ENCODE results near the gene OR4X2.
"Not testable (repeated sequence)": the region's sequence is repeated elsewhere in the genome, so short reads cannot be mapped to it uniquely, and the experiment has no call there.

The OR4X2 gene

DNA sequence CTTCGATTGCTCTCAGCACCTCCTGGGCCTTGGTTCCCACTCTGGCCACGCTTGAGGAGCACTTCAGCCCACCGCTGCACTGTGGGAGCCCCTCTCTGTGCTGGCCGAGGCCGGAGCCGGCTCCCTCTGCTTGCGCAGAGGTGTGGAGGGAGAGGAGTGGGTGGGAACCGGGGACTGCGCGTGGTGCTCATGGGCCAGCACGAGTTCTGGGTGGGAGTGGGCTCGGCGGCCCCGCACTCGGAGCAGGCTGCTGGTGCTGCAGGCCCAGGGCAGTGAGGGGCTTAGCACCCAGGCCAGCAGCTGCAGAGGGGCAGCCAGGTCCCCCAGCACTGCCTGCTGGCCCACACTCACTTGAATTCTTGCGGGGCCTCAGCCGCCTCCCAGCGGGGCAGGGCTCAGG is 16.1 kb upstream of the OR4X2 start:
- Histone ChIP-seq H3K4me2 (ENCODE audit: low read length) (no peak overlapping the region), H2AFZ (ENCODE audit: low read depth, low read length) (no peak overlapping the region), H4K20me1 (ENCODE audit: insufficient read depth, low read length) (no peaks in the 10 kb centered on the region), H3K27me3 (ENCODE audit: low read depth, low read length) (no peaks in the 10 kb centered on the region), H3K27ac (ENCODE audit: low read length) (no peak overlapping the region), H3K36me3 (replicated peaks; ENCODE audit: low read depth, low read length) (no peaks in the 10 kb centered on the region), H3K9me3 (ENCODE audit: insufficient read depth, low read length) (no peaks in the 10 kb centered on the region), H3K4me3 (ENCODE audit: low read length) (no peak overlapping the region), H3K9ac (ENCODE audit: low read length) (no peak overlapping the region), H3K79me2 (ENCODE audit: low read length) (no peaks in the 10 kb centered on the region), H3K4me1 (ENCODE audit: low read length) (no peaks in the 10 kb centered on the region)
- no peak for TF ChIP-seq EZH2phosphoT487 (IDR thresholded peaks at IDR 0.05; ENCODE audit: low read depth)
- TF ChIP-seq, protein P1, sequence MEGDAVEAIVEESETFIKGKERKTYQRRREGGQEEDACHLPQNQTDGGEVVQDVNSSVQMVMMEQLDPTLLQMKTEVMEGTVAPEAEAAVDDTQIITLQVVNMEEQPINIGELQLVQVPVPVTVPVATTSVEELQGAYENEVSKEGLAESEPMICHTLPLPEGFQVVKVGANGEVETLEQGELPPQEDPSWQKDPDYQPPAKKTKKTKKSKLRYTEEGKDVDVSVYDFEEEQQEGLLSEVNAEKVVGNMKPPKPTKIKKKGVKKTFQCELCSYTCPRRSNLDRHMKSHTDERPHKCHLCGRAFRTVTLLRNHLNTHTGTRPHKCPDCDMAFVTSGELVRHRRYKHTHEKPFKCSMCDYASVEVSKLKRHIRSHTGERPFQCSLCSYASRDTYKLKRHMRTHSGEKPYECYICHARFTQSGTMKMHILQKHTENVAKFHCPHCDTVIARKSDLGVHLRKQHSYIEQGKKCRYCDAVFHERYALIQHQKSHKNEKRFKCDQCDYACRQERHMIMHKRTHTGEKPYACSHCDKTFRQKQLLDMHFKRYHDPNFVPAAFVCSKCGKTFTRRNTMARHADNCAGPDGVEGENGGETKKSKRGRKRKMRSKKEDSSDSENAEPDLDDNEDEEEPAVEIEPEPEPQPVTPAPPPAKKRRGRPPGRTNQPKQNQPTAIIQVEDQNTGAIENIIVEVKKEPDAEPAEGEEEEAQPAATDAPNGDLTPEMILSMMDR (IDR thresholded peaks at IDR 0.05; ENCODE audit: low read depth, low read length): no peak

DNA sequence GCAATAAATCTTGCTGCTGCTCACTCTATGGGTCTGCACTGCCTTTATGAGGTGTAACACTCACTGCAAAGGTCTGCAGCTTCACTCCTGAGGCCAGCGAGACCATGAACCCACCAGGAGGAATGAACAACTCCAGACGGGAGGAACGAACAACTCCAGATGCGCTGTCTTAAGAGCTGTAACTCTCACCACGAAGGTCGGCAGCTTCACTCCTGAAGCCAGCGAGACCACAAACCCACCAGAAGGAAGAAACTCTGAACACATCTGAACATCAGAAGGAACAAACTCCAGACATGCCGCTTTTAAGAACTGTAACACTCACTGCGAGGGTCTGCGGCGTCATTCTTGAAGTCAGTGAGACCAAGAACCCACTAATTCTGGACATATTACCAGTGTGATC is 14.8 kb upstream of the OR4X2 start:
- H3K4me3 ChIP-seq (ENCODE audit: low read length); H4K20me1 ChIP-seq (ENCODE audit: insufficient read depth, low read length); H3K9me3 ChIP-seq (ENCODE audit: insufficient read depth, low read length); H3K27ac ChIP-seq (ENCODE audit: low read length); H3K4me1 ChIP-seq (ENCODE audit: low read length); H3K27me3 ChIP-seq (ENCODE audit: low read depth, low read length); H3K4me2 ChIP-seq (ENCODE audit: low read length); H3K36me3 ChIP-seq (replicated peaks; ENCODE audit: low read depth, low read length); H2AFZ ChIP-seq (ENCODE audit: low read depth, low read length); H3K9ac ChIP-seq (ENCODE audit: low read length); H3K79me2 ChIP-seq (ENCODE audit: low read length): not testable (repeated sequence)

DNA sequence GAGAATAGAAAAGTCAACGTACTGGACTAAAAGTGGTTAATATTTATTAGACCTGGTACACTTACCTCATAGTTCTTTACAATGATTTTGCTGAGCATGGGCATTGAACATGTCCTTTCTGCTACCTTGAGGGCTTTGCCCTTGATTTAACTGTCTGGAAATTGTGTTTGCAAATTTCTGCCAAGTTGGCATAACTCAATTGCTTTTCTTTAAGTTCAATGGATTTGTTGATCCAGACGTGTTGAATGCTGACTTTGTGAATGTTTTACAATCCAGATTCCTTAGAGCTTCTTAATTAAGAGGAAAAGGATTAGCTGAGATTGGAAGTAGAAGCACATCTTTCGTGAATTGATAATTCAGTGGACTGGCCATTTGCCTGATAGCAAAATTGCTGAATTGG is 7.2 kb upstream of the OR4X2 start:
- H3K9me3 ChIP-seq (ENCODE audit: insufficient read depth, low read length): no peaks in the 10 kb centered on the region

DNA sequence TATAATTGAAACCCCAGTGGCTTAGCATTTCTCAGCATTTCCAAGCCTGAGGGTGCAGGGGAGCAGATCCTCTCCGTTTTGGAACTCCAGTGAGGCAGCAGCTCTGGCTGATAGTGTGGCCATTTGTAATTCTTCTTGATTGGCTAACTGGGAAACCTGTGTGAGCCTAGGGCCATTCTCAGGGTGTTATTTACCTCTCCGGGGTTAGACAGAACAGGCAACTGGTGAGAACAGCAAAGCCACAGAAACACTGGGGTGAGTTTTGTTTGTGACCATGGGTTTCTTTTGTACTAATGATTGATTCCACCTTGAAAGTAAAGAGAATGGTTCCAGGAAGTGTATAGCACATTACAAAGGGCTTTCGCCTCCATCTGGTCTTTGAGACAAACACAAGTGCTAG is 2.4 kb upstream of the OR4X2 start:
- no peak overlapping the region for H3K9ac ChIP-seq (ENCODE audit: low read length)
- H3K27me3 ChIP-seq (ENCODE audit: low read depth, low read length): no peaks in the 10 kb centered on the region
- H3K36me3 ChIP-seq (replicated peaks; ENCODE audit: low read depth, low read length): no peaks in the 10 kb centered on the region
- H3K27ac ChIP-seq (ENCODE audit: low read length): no peak overlapping the region
- H3K9me3 ChIP-seq (ENCODE audit: insufficient read depth, low read length): no peaks in the 10 kb centered on the region
- TF ChIP-seq, protein P1 (IDR thresholded peaks at IDR 0.05; ENCODE audit: low read depth, low read length): no peak
- no peak for TF ChIP-seq EZH2phosphoT487 (IDR thresholded peaks at IDR 0.05; ENCODE audit: low read depth)
- H3K4me2 ChIP-seq (ENCODE audit: low read length): no peak overlapping the region
- no peaks in the 10 kb centered on the region for H3K79me2 ChIP-seq (ENCODE audit: low read length)
- no peak overlapping the region for H3K4me3 ChIP-seq (ENCODE audit: low read length)
- no peak overlapping the region for H2AFZ ChIP-seq (ENCODE audit: low read depth, low read length)
- H4K20me1 ChIP-seq (ENCODE audit: insufficient read depth, low read length): no peaks in the 10 kb centered on the region
- no peaks in the 10 kb centered on the region for H3K4me1 ChIP-seq (ENCODE audit: low read length)

More for the DNA sequence above, 7.2 kb upstream of the OR4X2 start:
- Histone ChIP-seq H3K4me3 (ENCODE audit: low read length) (no peak overlapping the region), H3K27me3 (ENCODE audit: low read depth, low read length) (no peaks in the 10 kb centered on the region), H3K4me1 (ENCODE audit: low read length) (no peaks in the 10 kb centered on the region), H2AFZ (ENCODE audit: low read depth, low read length) (no peak overlapping the region), H3K27ac (ENCODE audit: low read length) (no peak overlapping the region), H4K20me1 (ENCODE audit: insufficient read depth, low read length) (no peaks in the 10 kb centered on the region), H3K4me2 (ENCODE audit: low read length) (no peak overlapping the region), H3K9ac (ENCODE audit: low read length) (no peak overlapping the region), H3K79me2 (ENCODE audit: low read length) (no peaks in the 10 kb centered on the region), H3K36me3 (replicated peaks; ENCODE audit: low read depth, low read length) (no peaks in the 10 kb centered on the region)
- TF ChIP-seq, protein P1 (IDR thresholded peaks at IDR 0.05; ENCODE audit: low read depth, low read length): no peak
- TF ChIP-seq EZH2phosphoT487 (IDR thresholded peaks at IDR 0.05; ENCODE audit: low read depth): no peak

DNA sequence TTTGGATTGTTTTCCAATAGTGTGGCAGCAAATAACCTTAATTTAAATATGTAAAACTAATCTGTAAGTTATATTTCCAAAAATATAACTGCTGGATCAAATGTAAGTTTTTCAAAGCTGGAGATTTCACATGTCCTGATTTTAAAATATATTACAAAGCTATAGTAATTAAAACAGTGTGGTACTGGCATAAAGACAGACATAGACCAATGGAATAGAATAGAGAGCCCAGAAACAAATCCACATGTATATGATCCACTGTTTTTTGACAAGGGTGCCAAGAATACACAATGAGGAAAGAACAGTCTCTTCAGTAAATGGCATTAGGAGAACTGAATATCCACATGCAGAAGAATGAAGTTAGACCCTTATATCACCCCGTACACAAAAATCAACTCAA is 4.0 kb downstream of the OR4X2 start:
- no peak overlapping the region for H3K27ac ChIP-seq (ENCODE audit: low read length)
- no peaks in the 10 kb centered on the region for H3K79me2 ChIP-seq (ENCODE audit: low read length)
- no peaks in the 10 kb centered on the region for H3K36me3 ChIP-seq (replicated peaks; ENCODE audit: low read depth, low read length)
- TF ChIP-seq EZH2phosphoT487 (IDR thresholded peaks at IDR 0.05; ENCODE audit: low read depth): no peak
- TF ChIP-seq, protein P1 (IDR thresholded peaks at IDR 0.05; ENCODE audit: low read depth, low read length): no peak
- no peaks in the 10 kb centered on the region for H3K27me3 ChIP-seq (ENCODE audit: low read depth, low read length)
- no peaks in the 10 kb centered on the region for H3K4me1 ChIP-seq (ENCODE audit: low read length)
- H3K4me3 ChIP-seq (ENCODE audit: low read length): no peak overlapping the region
- no peak overlapping the region for H3K4me2 ChIP-seq (ENCODE audit: low read length)
- H2AFZ ChIP-seq (ENCODE audit: low read depth, low read length): no peak overlapping the region
- H4K20me1 ChIP-seq (ENCODE audit: insufficient read depth, low read length): no peaks in the 10 kb centered on the region
- H3K9ac ChIP-seq (ENCODE audit: low read length): no peak overlapping the region
- no peaks in the 10 kb centered on the region; the same call in 1 of the 2 replicates for H3K9me3 ChIP-seq (ENCODE audit: insufficient read depth, low read length)
